ENCODE data around the gene MAFF.

The MAFF gene

GRCh38 chr22:38180841-38181452 is 20.8 kb upstream of the MAFF start:
- DNase-seq (ENCODE audit: low read depth), result no peak
- H3K4me3 ChIP-seq (ENCODE audit: low read length), result peak overlapping the region; percentile 81
- TF ChIP-seq CTCF (conservative IDR thresholded peaks at IDR 0.05; ENCODE audit: low read length), result no peak

GRCh38 chr22:38181453-38182200 is 20.2 kb upstream of the MAFF start, which contains the start of gene PLA2G6:
TSS of gene PLA2G6 (minus strand) at chr22:38181830. CDS start at chr22:38169426, 12,404 bp downstream.
- peak within 1 kb of the TSS; percentile 81 for H3K4me3 ChIP-seq (ENCODE audit: low read length)
- TF ChIP-seq CTCF (conservative IDR thresholded peaks at IDR 0.05; ENCODE audit: low read length), result no peak
- DNase-seq (ENCODE audit: low read depth), result peak; percentile 98

GRCh38 chr22:38184788-38185187 is 17.0 kb upstream of the MAFF start:
- no peak for TF ChIP-seq CTCF (conservative IDR thresholded peaks at IDR 0.05; ENCODE audit: low read length)
- DNase-seq (ENCODE audit: low read depth), result no peak
- no peak overlapping the region for H3K4me3 ChIP-seq (ENCODE audit: low read length)

- H3K4me3 ChIP-seq (ENCODE audit: low read length), result no peak overlapping the region
- no peak for TF ChIP-seq CTCF (conservative IDR thresholded peaks at IDR 0.05; ENCODE audit: low read length)
- DNase-seq (ENCODE audit: low read depth), result no peak
These were observed 15.4 kb upstream of the MAFF start for GRCh38 chr22:38186429-38186828.

- H3K4me3 ChIP-seq (ENCODE audit: low read length), result no peak overlapping the region
- TF ChIP-seq CTCF (conservative IDR thresholded peaks at IDR 0.05; ENCODE audit: low read length), result no peak
- DNase-seq (ENCODE audit: low read depth), result peak; percentile 46
These were observed 14.2 kb upstream of the MAFF start for GRCh38 chr22:38187413-38188212.

GRCh38 chr22:38189104-38189503 is 12.7 kb upstream of the MAFF start:
- no peak overlapping the region for H3K4me3 ChIP-seq (ENCODE audit: low read length)
- no peak for TF ChIP-seq CTCF (conservative IDR thresholded peaks at IDR 0.05; ENCODE audit: low read length)
- no peak for DNase-seq (ENCODE audit: low read depth)

Data from AG10803 (cell line).